ENCODE data around the gene CAMK2A. TPM values are rescaled to one million over a fixed set of nuclear protein-coding genes. Genes with fewer than 3 reads are reported as not detected.

The CAMK2A gene
- total RNA-seq, 4 donors from 2014 or later: 1.4 to 6.9 (median 3.6) TPM

DNA sequence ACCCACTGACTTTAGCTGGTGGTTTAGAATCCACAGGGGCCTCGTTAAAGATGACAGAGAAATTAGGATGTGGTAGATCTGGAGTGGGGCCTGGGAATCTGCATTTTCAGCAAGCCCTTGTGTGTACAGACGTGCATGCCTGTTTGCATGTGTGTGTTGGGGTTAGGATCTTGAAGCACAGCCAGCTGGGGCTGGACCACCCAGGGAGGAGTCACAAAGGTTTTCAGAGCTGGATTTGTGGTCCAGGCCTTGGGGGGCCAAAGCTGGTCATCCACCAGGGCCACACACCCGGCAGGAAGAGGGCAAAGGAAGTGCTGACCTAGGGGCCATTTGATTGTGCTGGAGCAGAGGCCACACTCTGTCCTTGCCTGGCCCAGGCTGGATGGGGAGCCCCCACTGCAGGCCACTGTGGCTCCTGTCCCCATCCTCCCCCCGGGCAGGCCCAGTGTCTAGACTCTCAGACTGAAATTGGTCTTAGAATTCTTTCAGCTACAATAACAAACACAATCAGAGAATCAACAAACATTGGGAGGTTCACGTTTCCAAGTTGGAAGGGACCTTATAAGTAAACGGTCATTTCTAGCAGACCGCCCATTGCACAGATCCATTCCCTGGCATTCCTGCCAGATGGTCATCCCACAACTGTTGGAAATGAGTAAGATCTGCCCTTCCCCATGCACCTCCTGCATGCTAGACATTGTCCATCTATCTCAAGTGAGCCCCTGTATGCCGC lies 112.7 kb downstream of the CAMK2A start:
- Histone ChIP-seq H3K27me3 (no peaks in the 10 kb centered on the region), H3K36me3 (no peaks in the 10 kb centered on the region), H3K27ac (no peak overlapping the region), H3K4me3 (no peak overlapping the region), H3K4me1 (peaks cover 0 to 26% (median 19%) of the 10 kb centered on the region in 3 donors), H3K9me3 (no peaks in the 10 kb centered on the region)
- TF ChIP-seq POLR2A (IDR thresholded peaks at IDR 0.05) (no peak), CTCF (IDR thresholded peaks at IDR 0.05) (no peak), EP300 (IDR thresholded peaks at IDR 0.05) (no peak), POLR2AphosphoS5 (IDR thresholded peaks at IDR 0.05) (no peak)
- WGBS, 2 donors (ENCODE audit: low coverage in 1 of 2): 76 to 100% methylated on average over 1 to 3 of the region's 8 CpGs
- no peak for ATAC-seq

DNA sequence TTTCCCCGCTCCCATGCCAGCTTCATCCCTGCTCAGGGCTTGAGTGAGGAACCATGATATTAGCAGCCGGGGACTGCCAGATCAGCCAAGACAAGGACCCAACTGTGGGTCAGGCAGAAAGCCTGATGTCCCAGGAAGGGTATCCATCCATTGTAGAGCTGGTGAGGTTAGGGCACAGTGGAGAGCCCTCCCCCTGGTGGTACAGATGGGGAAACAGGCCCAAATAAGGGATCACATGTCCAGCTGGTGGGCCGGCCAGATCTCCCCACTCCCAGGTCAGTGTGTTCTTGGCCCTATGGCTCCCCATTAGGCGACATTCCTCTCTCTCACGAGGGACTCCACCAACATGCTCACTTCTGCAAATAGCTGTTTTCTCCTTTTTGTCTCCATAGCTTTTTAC lies 114.0 kb downstream of the CAMK2A start:
- TF ChIP-seq CTCF (IDR thresholded peaks at IDR 0.05) (peak in 1 of 4 experiments; percentile 48), EP300 (IDR thresholded peaks at IDR 0.05) (no peak)
- ATAC-seq: no peak
- Histone ChIP-seq H3K9me3 (no peaks in the 10 kb centered on the region), H3K27ac (no peak overlapping the region), H3K27me3 (peaks cover 3% of the 10 kb centered on the region), H3K4me3 (no peak overlapping the region), H3K4me1 (peaks cover 0 to 12% (median 10%) of the 10 kb centered on the region in 3 donors), H3K36me3 (no peaks in the 10 kb centered on the region)
- WGBS, 2 donors (ENCODE audit: low coverage in 1 of 2): 87% methylated on average over 5 of the region's 5 CpGs; no CpG with 5 or more reads in 1 of the 2 donors

DNA sequence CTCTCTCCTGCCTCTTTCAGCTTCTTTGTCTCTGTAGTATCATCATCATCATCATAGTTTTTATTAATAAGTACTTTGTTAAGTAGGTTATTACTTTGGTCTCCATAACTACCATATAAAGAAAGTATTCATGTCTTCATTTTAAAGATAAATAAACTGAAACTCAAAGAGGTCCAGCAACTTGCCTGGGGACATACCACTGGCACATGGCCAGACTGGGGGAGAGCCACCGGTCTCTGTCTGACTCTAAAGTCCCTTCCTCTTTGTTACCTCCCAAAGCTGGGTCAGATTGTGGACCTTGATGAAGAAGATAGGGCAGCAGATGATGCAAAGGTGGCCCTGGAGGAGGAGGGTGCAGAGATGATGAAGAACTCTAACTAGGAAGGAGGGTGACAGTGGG lies 114.5 kb downstream of the CAMK2A start:
- 20 to 71% methylated on average over 1 of the region's 1 CpG for WGBS, 2 donors (ENCODE audit: low coverage in 1 of 2)
- peaks cover 0 to 8% (median 5%) of the 10 kb centered on the region in 3 donors for H3K4me1 ChIP-seq

DNA sequence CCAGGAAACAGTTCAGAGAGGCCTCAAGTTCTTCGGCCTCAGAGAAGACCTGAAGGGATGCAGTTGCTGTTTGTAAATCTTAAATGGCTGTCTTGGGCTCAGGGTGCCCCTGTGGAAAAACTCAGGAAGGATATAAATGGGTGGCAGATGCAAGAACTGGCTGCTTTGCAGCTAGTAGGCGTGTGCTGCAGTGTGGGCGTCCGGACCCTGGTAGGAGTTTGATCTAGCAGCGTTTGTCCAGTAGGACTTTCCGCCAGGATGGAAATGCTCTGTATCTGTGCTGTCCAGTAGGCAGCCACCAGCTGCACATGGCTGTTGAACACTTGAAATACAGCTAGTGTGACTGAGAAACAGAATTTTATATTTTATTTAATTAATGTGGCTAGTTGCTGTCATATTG lies 115.3 kb downstream of the CAMK2A start:
- peaks cover 14% of the 10 kb centered on the region for H3K27me3 ChIP-seq
- WGBS, 2 donors (ENCODE audit: low coverage in 1 of 2): 85% methylated on average over 6 of the region's 6 CpGs; no CpG with 5 or more reads in 1 of the 2 donors
- TF ChIP-seq EP300 (IDR thresholded peaks at IDR 0.05) (no peak), CTCF (IDR thresholded peaks at IDR 0.05) (no peak), POLR2A (IDR thresholded peaks at IDR 0.05) (no peak), POLR2AphosphoS5 (IDR thresholded peaks at IDR 0.05) (no peak)
- no peak for ATAC-seq
- H3K4me1 ChIP-seq: no peaks in the 10 kb centered on the region
- H3K27ac ChIP-seq: no peak overlapping the region
- no peaks in the 10 kb centered on the region for H3K36me3 ChIP-seq
- no peaks in the 10 kb centered on the region for H3K9me3 ChIP-seq
- no peak overlapping the region for H3K4me3 ChIP-seq

More for the DNA sequence above, 114.5 kb downstream of the CAMK2A start:
- ATAC-seq: no peak
- Histone ChIP-seq H3K27ac (no peak overlapping the region), H3K4me3 (no peak overlapping the region), H3K27me3 (peaks cover 7% of the 10 kb centered on the region), H3K36me3 (no peaks in the 10 kb centered on the region), H3K9me3 (no peaks in the 10 kb centered on the region)
- no peak for TF ChIP-seq CTCF (IDR thresholded peaks at IDR 0.05)
- no peak for TF ChIP-seq EP300 (IDR thresholded peaks at IDR 0.05)
- no peak for TF ChIP-seq POLR2A (IDR thresholded peaks at IDR 0.05)
- no peak for TF ChIP-seq POLR2AphosphoS5 (IDR thresholded peaks at IDR 0.05)

GRCh38 chr5:150173161-150173560 lies 116.4 kb downstream of the CAMK2A start:
- H3K36me3 ChIP-seq: no peaks in the 10 kb centered on the region
- no peaks in the 10 kb centered on the region for H3K9me3 ChIP-seq
- H3K27me3 ChIP-seq: peaks cover 22% of the 10 kb centered on the region
- no peak for TF ChIP-seq POLR2AphosphoS5 (IDR thresholded peaks at IDR 0.05)
- no peak for TF ChIP-seq POLR2A (IDR thresholded peaks at IDR 0.05)
- TF ChIP-seq CTCF (IDR thresholded peaks at IDR 0.05): no peak
- TF ChIP-seq EP300 (IDR thresholded peaks at IDR 0.05): no peak
- no peak overlapping the region for H3K4me3 ChIP-seq
- WGBS, 2 donors (ENCODE audit: low coverage in 1 of 2): 71 to 89% methylated on average over 1 to 3 of the region's 3 CpGs
- ATAC-seq: no peak
- no peaks in the 10 kb centered on the region for H3K4me1 ChIP-seq
- H3K27ac ChIP-seq: no peak overlapping the region

All from gastroesophageal sphincter (tissue), 4 donors.